Endothelial cell of umbilical vein (primary cell): ENCODE data around the gene EPB42.

Source experiments
- CTCF ChIP-seq, 2 donors: IDR thresholded peaks; 1 replicate in 1 of 2; 2 replicates in 1 of 2; pipeline ENCODE4 v1.5.1; 2011; ENCODE audit warnings: low read length in 2 of 2, mild to moderate bottlenecking in 2 of 2, moderate library complexity in 2 of 2, control low read depth in 1 of 2, inconsistent platforms in 1 of 2, low read depth in 1 of 2; ENCODE audit not compliant: insufficient read depth in 1 of 2; ENCODE audit errors: extremely low read depth in 1 of 2
- EZH2 ChIP-seq: IDR thresholded peaks from 2 replicates; pipeline ENCODE4 v1.6.1; 2012; ENCODE audit warnings: borderline replicate concordance, low read depth, mild to moderate bottlenecking, moderate library complexity, low read length, inconsistent platforms; ENCODE audit not compliant: severe bottlenecking
- POLR2AphosphoS5 ChIP-seq: IDR thresholded peaks from 2 replicates; pipeline ENCODE4 v1.6.1; 2012; ENCODE audit warnings: low read depth, mild to moderate bottlenecking, control low read depth, low read length, moderate library complexity; ENCODE audit not compliant: insufficient read depth
- TF ChIP-seq, protein P1 (sequence below): IDR thresholded peaks from 2 replicates; pipeline ENCODE4 v1.6.1; 2011; ENCODE audit not compliant: insufficient read depth, insufficient read length

- no peak for TF ChIP-seq POLR2AphosphoS5
- TF ChIP-seq CTCF (IDR thresholded peaks at IDR 0.05; ENCODE audit: extremely low read depth in 1 of 2, insufficient read depth in 1 of 2, low read depth in 1 of 2, low read length in 2 of 2): no peak
- no peak for TF ChIP-seq EZH2
- TF ChIP-seq, protein P1, sequence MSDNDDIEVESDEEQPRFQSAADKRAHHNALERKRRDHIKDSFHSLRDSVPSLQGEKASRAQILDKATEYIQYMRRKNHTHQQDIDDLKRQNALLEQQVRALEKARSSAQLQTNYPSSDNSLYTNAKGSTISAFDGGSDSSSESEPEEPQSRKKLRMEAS: no peak
Observed at GRCh38 chr15:43214592-43215295, 6.1 kb downstream of the EPB42 start.
